Stimulated activated naive B cell treated with anti-CD40 and anti-IgM and Interleukin-4, amounts not matched to agents 10 μg/mL and 1 μg/mL and 100 μg/mL, for 72 hours (primary cell): ENCODE measurements around the gene ZEB1.
"Not testable (repeated sequence)": the region's sequence is repeated elsewhere in the genome, so short reads cannot be mapped to it uniquely, and the experiment has no call there.

Experiments
- ATAC-seq, 2 donors: fragments of 150-1000 bp; cut with Tn5 transposase; replicated peaks; 2 replicates each; pipeline ENCODE4 v1.10.0; 2021; ENCODE audit warnings: moderate library complexity in 1 of 2
- DNase-seq: peaks from one replicate; pipeline ENCODE4 v3.0.0; 2021
- H3K27ac Mint-ChIP-seq: one replicate; pipeline ENCODE4 v1.8.0; 2022; ENCODE audit warnings: mild to moderate bottlenecking, mixed read lengths
- H3K27me3 Mint-ChIP-seq, 2 donors: one replicate each; pipeline ENCODE4 v1.8.0; 2022; ENCODE audit warnings: mixed read lengths in 2 of 2
- H3K36me3 Mint-ChIP-seq, 2 donors: one replicate each; pipeline ENCODE4 v1.8.0; 2022; ENCODE audit warnings: mixed read lengths in 2 of 2, mild to moderate bottlenecking in 1 of 2
- H3K4me1 Mint-ChIP-seq, 2 donors: one replicate each; pipeline ENCODE4 v1.8.0; 2022; ENCODE audit warnings: mixed read lengths in 2 of 2, mild to moderate bottlenecking in 1 of 2
- H3K4me3 Mint-ChIP-seq, 2 donors: one replicate each; pipeline ENCODE4 v1.8.0; 2022; ENCODE audit warnings: mild to moderate bottlenecking in 2 of 2, mixed read lengths in 2 of 2, moderate library complexity in 1 of 2
- H3K9me3 Mint-ChIP-seq, 2 donors: one replicate each; pipeline ENCODE4 v1.8.0; 2022; ENCODE audit warnings: mixed read lengths in 2 of 2, mild to moderate bottlenecking in 1 of 2

The ZEB1 gene

DNA sequence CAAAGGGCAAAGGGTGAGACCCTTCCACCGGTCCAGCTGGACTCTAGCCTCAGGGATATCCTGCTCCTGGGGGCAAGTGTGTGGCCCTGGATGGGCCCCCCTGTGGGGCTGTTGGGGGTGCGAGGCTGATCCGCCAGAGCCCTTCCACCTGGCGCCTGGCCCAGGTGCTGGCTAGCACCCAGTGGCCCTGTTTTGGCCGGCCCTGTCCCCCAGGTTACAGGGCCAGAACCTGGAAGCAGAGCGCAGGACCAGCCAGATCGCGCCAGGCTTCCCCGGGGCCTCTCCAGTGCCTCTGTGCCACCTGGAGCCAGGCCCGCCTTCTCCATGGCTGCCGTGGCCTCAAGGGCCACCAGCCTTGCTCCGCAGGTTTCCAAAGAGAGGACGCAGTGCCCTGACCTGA is 45.2 kb downstream of the ZEB1 start:
- peaks cover 7 to 34% of the 10 kb centered on the region in 2 donors for H3K4me1 Mint-ChIP-seq
- H3K27ac Mint-ChIP-seq: not testable (repeated sequence)
- peaks cover 33 to 38% of the 10 kb centered on the region in 2 donors for H3K36me3 Mint-ChIP-seq

DNA sequence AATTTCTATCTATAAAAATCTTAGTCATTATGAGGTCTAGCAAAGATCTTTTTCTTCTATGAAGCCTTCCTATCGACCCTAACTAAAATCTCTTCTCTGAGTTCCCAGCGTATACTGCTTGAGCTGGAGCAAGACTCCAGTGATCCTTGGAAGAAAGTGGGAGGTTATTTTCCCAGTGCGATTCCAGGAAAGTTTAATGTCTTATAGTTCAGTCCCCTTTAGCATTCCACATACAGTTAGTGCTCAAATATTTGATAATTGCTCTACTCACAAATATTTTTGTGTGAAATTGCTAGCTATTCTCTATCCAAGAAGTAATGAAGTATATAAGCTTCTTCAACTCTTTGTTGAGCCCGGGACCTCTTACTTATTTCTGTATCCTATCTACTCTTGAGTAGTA is 47.7 kb downstream of the ZEB1 start:
- Mint-ChIP-seq H3K27me3 (no peaks in the 10 kb centered on the region), H3K27ac (no peak overlapping the region), H3K9me3 (peaks cover 0 to 2% of the 10 kb centered on the region in 2 donors), H3K4me1 (peaks cover 13 to 56% of the 10 kb centered on the region in 2 donors), H3K36me3 (peaks cover 27 to 38% of the 10 kb centered on the region in 2 donors), H3K4me3 (no peak overlapping the region)
- no peak for DNase-seq
- no peak for ATAC-seq

More for the DNA sequence above, 45.2 kb downstream of the ZEB1 start:
- not testable (repeated sequence) for H3K4me3 Mint-ChIP-seq, ATAC-seq, H3K27me3 Mint-ChIP-seq, DNase-seq, H3K9me3 Mint-ChIP-seq

DNA sequence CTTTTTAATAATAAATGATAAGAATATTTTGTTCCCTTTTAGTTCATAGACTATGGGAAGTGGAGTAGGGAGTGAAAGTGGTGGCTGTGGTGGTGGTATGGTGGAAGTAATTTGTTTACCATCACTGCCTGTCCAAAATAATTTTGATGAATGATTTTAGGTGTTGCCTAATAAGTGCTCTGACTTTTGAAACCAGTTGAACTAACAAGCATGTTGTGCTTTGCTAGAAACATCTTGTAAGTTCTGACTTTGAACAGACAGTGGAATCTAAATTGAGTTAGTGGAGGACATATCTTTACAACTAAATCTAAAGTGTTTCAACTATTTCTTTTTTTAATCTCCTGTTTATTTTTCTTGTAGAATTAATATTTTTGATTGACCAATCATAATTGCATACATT is 49.7 kb downstream of the ZEB1 start:
- no peaks in the 10 kb centered on the region for H3K27me3 Mint-ChIP-seq
- ATAC-seq: no peak
- H3K4me3 Mint-ChIP-seq: no peak overlapping the region
- peaks cover 12 to 23% of the 10 kb centered on the region in 2 donors for H3K36me3 Mint-ChIP-seq
- H3K9me3 Mint-ChIP-seq: peaks cover 0 to 2% of the 10 kb centered on the region in 2 donors
- DNase-seq: no peak
- peaks cover 13 to 59% of the 10 kb centered on the region in 2 donors for H3K4me1 Mint-ChIP-seq
- no peak overlapping the region for H3K27ac Mint-ChIP-seq

DNA sequence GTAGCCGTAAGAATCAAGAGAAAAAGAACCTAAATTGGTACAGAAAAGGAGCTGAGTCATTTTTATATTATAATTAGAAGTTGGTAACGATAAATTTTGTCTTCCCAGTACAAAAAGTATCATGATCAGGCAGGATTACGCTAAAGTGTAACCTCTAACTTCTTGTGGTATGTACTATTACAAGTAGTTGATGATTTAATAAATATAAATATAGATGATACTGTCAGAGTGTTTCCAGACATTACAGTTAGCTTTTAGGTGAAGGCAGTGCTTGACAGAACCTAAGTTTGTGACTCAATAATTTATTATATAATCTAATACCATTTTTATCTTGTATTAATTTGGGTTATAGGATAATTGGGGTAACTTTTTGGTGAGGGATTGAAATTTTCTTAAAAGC is 53.4 kb downstream of the ZEB1 start:
- Mint-ChIP-seq H3K4me1 (peaks cover 10 to 35% of the 10 kb centered on the region in 2 donors), H3K27me3 (no peaks in the 10 kb centered on the region), H3K9me3 (peaks cover 0 to 2% of the 10 kb centered on the region in 2 donors), H3K27ac (no peak overlapping the region), H3K4me3 (no peak overlapping the region), H3K36me3 (peaks cover 4 to 11% of the 10 kb centered on the region in 2 donors)
- DNase-seq (no peak), ATAC-seq (no peak)

DNA sequence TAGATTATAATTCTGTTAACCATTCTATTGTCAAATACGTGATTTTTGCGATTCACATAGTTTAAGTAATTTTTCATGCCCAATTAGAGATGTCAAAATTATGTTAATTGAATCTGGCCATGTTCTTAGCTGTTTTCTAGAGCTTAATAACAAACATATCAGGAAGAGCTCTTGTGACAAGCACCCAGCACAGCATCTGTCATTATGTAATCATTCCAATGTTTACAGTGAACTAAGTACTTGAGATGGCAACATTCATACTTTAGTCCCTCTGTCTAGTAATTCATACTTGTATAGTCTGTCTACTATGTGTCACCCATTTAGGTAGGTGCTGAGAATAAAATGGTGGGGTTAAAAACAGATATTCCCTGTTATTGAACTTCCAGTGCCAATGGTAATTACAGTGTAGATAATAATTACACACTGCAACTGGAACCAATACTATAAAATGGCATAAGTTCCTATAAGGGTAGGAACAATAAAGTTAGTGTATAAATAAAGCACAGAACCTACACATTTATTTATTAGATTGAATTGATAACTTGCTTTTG is 55.2 kb downstream of the ZEB1 start:
- Mint-ChIP-seq H3K27me3 (no peaks in the 10 kb centered on the region), H3K9me3 (peaks cover 0 to 2% of the 10 kb centered on the region in 2 donors), H3K27ac (no peak overlapping the region), H3K4me3 (no peak overlapping the region), H3K4me1 (peaks cover 10 to 34% of the 10 kb centered on the region in 2 donors), H3K36me3 (peaks cover 3 to 7% of the 10 kb centered on the region in 2 donors)
- DNase-seq (no peak), ATAC-seq (no peak)

DNA sequence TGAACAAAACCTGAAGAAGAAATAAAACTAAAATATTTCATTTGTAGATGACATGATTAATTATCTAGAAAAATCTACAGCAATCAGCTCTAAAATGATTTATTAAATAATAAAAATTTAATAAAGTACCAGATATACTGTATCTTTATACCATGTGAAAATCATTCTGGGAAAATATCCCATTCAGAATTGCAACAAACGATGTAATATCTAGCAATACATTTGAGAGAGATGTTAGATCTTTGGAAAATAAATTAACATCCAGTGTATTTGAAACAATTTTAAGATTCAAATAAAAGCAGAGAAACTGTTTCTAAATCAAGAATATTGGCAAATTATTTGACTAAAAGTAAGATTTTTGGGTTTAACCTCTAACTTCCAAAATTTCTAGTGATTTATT is 62.2 kb downstream of the ZEB1 start:
- Mint-ChIP-seq H3K36me3 (peaks cover 1 to 4% of the 10 kb centered on the region in 2 donors), H3K27ac (no peak overlapping the region), H3K9me3 (peaks cover 0 to 2% of the 10 kb centered on the region in 2 donors), H3K27me3 (no peaks in the 10 kb centered on the region), H3K4me3 (no peak overlapping the region), H3K4me1 (peaks cover 18 to 35% of the 10 kb centered on the region in 2 donors)
- no peak for ATAC-seq
- DNase-seq: no peak

DNA sequence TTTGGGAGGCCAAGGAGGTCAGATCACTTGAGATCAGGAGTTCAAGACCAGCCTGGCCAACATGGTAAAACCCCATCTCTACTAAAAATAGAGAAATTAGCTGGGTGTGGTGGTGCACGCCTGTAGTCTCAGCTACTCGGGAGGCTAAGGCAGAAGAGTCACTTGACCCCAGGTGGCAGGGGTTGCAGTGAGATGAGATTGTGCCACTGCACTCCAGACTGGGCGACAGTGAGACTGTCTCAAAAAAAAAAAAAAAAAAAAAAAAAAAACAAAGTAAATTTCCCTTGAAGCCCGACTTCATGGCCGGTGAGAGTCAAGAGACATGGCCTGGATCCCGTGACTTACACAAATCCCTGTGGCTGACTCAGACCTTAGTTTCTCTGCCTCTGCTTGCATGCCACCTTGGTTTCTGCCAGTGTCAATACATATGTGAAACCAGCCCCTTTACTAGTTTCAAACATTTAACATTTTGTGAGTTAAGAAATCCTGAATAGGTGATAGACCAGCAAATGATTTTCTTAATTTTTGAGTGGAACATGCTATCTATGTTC is 62.8 kb downstream of the ZEB1 start:
- ATAC-seq (no peak), DNase-seq (no peak)
- H3K27ac Mint-ChIP-seq: no peak overlapping the region
- H3K4me3 Mint-ChIP-seq: no peak overlapping the region
- H3K27me3 Mint-ChIP-seq: no peaks in the 10 kb centered on the region
- H3K36me3 Mint-ChIP-seq: peaks cover 1 to 4% of the 10 kb centered on the region in 2 donors
- peaks cover 18 to 35% of the 10 kb centered on the region in 2 donors for H3K4me1 Mint-ChIP-seq
- H3K9me3 Mint-ChIP-seq: peaks cover 0 to 2% of the 10 kb centered on the region in 2 donors

DNA sequence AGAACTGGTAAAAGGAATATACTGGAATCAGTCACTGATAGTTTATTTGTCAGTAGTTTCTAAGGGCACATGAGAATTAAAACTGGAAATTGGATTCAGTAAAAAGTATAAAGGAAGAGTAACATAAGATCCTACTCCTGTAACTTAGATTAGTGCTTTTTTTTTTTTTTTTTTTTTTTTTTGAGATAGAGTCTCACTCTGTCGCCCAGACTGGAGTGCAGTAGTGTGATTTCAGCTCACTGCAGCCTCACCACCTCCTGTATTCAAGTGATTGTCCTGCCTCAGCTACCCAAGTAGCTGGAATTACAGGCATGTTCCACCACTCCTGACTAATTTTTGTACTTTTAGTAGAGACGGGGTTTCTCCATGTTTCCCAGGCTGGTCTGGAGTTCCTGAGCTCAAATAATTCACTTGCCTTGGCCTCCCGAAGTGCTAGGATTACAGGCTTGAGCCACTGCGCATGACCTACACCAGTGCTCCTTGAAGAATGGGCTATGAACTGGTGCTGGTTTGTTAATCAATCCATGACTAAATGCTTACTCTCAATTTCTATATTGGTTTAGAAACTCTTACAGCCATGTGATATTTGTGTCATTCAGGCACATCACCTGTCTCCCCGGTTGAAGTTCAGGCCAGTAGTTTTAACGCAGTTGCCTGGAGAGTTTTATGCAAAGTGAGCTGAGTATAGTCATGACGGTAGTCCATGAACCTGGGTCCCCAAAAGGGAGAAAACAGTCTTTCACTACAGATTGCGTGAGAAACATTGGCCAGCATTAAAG is 65.0 kb downstream of the ZEB1 start:
- ATAC-seq: peak; percentile 77 to 97
- Mint-ChIP-seq H3K27ac (peak overlapping the region; percentile 51), H3K27me3 (no peaks in the 10 kb centered on the region), H3K4me3 (no peak overlapping the region), H3K36me3 (peaks cover 6 to 10% of the 10 kb centered on the region in 2 donors), H3K9me3 (peaks cover 0 to 2% of the 10 kb centered on the region in 2 donors), H3K4me1 (peaks cover 16 to 37% of the 10 kb centered on the region in 2 donors)
- DNase-seq: peak; percentile 11

DNA sequence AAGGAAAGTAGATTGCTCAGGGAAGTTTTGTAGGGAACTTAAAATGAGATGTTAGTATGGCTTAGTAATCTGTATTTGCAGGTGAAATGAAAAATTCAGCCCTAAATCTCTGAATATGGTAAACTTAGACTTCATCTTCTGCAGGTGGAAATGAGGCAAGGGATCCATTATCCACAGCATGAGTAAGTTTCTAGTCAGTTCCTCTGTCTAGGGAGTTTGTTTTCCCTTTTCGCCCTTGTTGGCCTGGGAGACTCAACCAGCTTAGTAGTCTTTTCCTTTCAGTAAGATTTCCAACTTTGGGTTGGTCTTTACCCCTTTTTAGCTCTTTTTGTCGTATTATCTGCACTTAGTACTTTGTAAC is 65.6 kb downstream of the ZEB1 start:
- peak in 1 of 2 donors; percentile 44 for ATAC-seq

DNA sequence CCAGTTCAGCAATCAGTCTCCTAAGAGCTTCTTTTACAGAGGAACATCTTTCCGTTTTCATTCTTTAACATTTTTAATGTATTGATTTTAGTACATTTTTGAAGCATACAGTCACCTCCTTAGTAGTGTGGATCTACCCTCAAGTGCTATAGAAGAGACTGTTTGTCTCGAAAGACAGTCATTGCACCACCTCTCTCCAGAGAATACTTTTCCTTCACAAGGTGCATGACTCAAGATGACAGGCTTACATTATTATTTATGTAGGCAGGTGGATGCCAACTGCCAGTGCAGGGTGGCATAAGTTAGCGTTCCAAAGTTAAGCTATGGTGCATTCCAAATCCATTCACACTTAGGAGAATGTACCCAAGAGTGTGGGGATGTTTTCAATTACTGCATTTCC is 71.8 kb downstream of the ZEB1 start:
- Mint-ChIP-seq H3K36me3 (peaks cover 14 to 19% of the 10 kb centered on the region in 2 donors), H3K27ac (no peak overlapping the region), H3K27me3 (no peaks in the 10 kb centered on the region), H3K4me1 (peaks cover 8 to 10% of the 10 kb centered on the region in 2 donors), H3K9me3 (no peaks in the 10 kb centered on the region), H3K4me3 (no peak overlapping the region)
- ATAC-seq (no peak), DNase-seq (no peak)

More for the DNA sequence above, 65.6 kb downstream of the ZEB1 start:
- Mint-ChIP-seq H3K4me3 (no peak overlapping the region), H3K27ac (peak overlapping the region; percentile 70), H3K36me3 (peaks cover 7 to 10% of the 10 kb centered on the region in 2 donors), H3K27me3 (no peaks in the 10 kb centered on the region), H3K4me1 (peaks cover 16 to 35% of the 10 kb centered on the region in 2 donors), H3K9me3 (peaks cover 0 to 2% of the 10 kb centered on the region in 2 donors)
- DNase-seq: no peak

DNA sequence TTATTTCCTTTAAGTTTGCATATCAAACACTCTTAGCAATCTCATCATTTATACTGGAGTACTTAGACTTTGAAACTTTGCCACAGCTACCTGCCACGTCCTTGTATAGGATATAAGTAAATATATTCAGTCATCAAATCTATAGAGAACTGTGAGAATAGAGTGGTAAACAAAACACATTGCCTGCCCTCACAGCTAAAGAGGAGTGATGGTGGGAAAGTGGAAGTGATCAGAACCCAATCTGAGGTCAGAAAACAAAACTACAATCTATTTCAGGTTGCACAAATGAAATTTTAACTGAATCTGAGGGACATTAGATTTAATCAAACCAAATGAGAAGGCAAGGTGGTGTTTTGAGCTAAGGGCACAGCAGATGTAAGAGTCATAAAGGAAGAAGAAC is 74.8 kb downstream of the ZEB1 start:
- no peak overlapping the region for H3K27ac Mint-ChIP-seq
- H3K9me3 Mint-ChIP-seq: no peaks in the 10 kb centered on the region
- DNase-seq (no peak), ATAC-seq (no peak)
- H3K4me1 Mint-ChIP-seq: peaks cover 5 to 13% of the 10 kb centered on the region in 2 donors
- H3K27me3 Mint-ChIP-seq: no peaks in the 10 kb centered on the region
- H3K36me3 Mint-ChIP-seq: peaks cover 11 to 22% of the 10 kb centered on the region in 2 donors
- no peak overlapping the region for H3K4me3 Mint-ChIP-seq

DNA sequence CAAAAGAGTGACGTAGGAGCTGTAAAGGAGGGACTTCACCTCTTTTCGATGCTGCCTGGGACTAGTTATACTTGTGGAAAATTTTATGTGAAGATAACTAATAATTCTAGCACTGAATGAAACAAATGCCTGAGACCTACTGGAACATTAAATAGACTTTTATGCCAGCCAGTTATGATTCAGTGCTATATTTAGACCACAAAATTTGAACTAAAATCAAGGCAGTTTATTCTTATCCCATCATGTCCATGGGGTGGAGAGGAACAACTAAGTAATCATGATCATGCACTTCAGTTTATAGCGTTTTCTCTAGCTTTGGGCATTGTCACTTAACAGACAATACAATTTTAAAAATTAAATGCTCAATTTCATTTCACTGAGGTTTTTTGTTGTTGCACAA is 76.7 kb downstream of the ZEB1 start:
- Mint-ChIP-seq H3K4me1 (peaks cover 17% of the 10 kb centered on the region in 2 donors), H3K27ac (no peak overlapping the region), H3K4me3 (no peak overlapping the region), H3K9me3 (no peaks in the 10 kb centered on the region), H3K36me3 (peaks cover 9 to 24% of the 10 kb centered on the region in 2 donors), H3K27me3 (no peaks in the 10 kb centered on the region)
- ATAC-seq: no peak
- no peak for DNase-seq

DNA sequence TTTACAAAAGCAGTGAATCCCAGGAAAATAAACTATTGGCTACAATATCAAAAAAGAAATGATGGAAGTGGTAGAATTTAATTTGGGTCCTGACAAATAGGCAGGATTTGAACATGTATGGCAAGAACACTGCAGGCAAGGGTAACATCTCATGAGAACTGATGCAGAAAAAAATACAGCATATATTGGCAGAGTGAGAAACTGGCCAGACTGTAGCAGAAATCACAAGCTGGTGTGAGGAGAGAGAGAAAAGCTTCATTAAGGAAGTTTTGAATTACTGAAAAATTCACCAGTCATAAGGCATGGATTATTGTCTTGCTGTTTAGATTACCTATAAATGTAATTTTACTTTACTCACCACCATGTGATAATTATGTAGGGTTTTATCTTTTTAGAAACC is 77.4 kb downstream of the ZEB1 start:
- H3K27me3 Mint-ChIP-seq: no peaks in the 10 kb centered on the region
- H3K27ac Mint-ChIP-seq: no peak overlapping the region
- no peak for DNase-seq
- peaks cover 17 to 18% of the 10 kb centered on the region in 2 donors for H3K4me1 Mint-ChIP-seq
- H3K9me3 Mint-ChIP-seq: no peaks in the 10 kb centered on the region
- ATAC-seq: no peak
- peaks cover 6 to 24% of the 10 kb centered on the region in 2 donors for H3K36me3 Mint-ChIP-seq
- H3K4me3 Mint-ChIP-seq: no peak overlapping the region

DNA sequence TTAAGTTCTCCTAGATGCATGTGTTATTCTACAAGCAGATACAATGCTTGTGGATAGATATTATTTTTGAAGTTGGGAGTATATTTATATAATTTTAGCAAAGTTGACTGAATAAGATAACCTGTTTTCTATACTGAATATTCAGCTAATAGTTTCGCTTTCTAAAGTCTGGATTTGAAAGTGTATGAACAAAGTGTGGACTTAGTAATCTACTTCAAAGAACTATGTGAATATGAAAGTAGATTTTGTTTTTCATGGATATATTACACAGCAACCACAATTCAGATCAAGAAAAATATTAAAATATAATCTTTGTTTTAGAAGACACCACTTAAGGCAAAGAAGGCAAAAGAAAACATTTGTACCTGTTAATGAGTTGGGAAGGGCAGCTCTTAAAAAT is 78.8 kb downstream of the ZEB1 start:
- Mint-ChIP-seq H3K27ac (no peak overlapping the region), H3K9me3 (no peaks in the 10 kb centered on the region), H3K4me3 (no peak overlapping the region), H3K36me3 (peaks cover 6 to 27% of the 10 kb centered on the region in 2 donors), H3K27me3 (no peaks in the 10 kb centered on the region), H3K4me1 (peaks cover 20 to 22% of the 10 kb centered on the region in 2 donors)
- DNase-seq (no peak), ATAC-seq (no peak)

DNA sequence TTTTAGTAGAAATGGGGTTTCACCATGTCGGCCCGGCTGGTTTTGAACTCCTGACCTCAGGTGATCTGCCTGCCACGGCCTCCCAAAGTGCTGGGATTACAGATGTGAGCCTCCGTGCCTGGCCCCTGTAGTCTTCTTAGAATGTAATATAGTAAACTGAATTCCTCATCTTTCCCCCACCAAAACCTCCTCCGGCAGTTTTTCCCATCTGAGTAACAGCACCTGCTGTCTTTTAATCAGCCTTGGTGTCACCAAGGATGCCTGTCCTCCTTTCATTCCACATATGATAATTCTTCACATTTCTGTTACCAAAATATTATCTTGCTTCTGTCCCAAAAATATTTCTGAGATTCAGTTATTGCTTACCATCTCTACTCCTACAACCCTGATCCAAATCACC is 80.2 kb downstream of the ZEB1 start:
- H3K4me1 Mint-ChIP-seq: peaks cover 18 to 22% of the 10 kb centered on the region in 2 donors
- no peak overlapping the region for H3K4me3 Mint-ChIP-seq
- no peak for ATAC-seq
- H3K27ac Mint-ChIP-seq: no peak overlapping the region
- no peaks in the 10 kb centered on the region for H3K27me3 Mint-ChIP-seq
- no peak for DNase-seq
- peaks cover 3 to 27% of the 10 kb centered on the region in 2 donors for H3K36me3 Mint-ChIP-seq
- H3K9me3 Mint-ChIP-seq: no peaks in the 10 kb centered on the region
